GM18867 (cell line): ENCODE data around the gene SLC4A2.

ENCODE experiments used
- ATAC-seq: cut with Tn5 transposase; IDR thresholded peaks from one replicate; pipeline ENCODE4 v1.9.1; 2021; ENCODE audit warnings: mild to moderate bottlenecking, moderate library complexity; ENCODE audit not compliant: unreplicated experiment

Gene SLC4A2

DNA sequence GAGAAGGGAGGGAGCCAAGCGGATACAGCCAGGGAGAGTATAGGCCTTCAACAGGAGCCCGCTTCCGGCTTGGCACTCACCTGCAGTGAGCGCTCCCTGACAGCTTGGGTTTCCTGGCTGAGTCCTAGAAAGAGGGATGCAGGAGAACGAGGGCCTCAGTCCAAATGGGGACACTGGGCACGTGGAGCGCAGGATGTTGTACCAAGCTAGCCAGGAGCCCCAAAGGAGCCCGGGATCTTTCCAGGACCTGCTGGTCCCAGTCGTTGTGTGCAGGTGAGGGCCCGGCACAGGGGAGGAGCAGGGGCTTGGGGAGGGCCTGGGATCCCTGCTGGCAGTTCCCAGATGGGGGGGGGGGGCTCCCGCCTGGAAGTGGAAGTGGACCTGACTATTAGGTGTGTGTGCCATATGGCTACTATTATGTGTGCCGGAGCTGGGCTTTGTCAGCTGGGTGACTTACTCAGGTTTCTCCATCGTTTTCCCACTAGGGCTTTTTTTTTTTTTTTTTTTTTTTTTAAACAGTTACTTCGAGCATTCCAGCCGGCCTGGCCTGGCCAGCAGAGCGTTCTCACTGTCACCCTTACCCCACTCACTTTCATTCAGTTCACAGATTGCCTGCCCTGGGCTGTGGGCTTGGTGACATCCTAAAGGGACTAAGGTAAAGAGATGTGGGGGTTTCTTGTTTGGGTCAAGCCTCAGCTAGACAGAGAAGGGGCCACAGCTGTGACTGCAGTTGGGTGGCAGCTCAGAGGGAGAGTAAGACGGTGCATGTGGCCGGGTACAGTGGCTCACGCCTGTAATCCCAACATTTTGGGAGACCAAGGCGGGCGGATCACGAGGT, 30.7 kb downstream of the SLC4A2 start:
- ATAC-seq = no peak

DNA sequence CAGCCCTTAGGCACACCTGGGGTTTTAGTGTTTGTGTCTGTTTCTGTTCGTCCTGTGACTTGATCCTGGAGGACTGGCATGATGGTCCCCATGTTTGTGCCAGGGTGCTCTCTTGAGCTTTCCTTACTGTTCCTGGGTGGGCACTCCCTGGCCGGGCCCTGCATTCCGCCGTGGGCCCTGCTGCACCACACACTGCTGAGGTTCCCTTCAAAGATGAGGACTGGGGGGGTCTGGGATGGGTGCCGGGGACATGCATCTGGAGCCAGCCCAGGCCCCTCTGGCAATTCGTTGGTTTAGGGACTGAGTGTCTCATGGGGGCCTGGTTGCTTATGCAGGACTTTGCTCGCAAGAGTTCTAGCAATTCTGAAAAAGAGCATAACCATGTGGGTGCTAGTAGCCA, 31.6 kb downstream of the SLC4A2 start:
- ATAC-seq = no peak

DNA sequence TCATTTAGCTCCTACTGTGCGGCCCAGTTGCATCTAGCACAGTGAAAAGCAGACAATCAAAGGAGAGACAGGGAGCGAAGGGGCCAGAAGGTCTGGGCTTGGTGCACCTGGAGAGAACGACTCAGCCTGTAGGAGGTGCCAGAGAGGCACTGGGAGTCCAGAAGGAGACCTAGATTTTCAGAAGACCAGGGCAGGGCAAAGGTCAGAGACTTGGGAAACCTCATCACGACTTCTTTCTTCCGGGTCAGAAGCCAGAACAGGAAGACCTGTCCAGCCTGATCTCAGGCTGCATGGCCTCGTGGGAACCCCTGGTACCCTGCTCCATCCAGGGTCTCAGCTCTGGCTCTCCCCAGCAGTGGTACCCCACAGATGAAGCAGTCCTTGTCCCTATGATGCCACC, 32.0 kb downstream of the SLC4A2 start:
- no peak for ATAC-seq

DNA sequence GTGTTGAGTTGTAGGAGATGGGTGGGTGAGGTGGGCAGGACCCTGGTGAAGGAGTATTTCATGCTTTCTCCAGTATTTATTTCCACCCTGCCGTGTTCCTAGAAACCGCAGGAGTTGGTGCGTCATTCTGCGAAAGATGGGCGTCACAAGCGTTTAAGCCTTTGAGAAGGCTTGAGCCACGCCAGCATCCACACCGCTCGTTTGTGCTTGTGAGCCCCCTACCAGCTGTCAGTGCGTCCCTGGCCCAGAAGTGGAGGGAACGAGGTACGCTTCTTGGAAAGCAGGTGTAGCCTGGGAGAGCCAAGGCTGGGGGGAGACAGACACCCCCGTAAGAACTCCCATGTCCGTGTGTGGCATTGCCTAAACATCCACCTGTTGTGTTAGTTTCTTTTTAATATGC, 32.6 kb downstream of the SLC4A2 start:
- no peak for ATAC-seq

DNA sequence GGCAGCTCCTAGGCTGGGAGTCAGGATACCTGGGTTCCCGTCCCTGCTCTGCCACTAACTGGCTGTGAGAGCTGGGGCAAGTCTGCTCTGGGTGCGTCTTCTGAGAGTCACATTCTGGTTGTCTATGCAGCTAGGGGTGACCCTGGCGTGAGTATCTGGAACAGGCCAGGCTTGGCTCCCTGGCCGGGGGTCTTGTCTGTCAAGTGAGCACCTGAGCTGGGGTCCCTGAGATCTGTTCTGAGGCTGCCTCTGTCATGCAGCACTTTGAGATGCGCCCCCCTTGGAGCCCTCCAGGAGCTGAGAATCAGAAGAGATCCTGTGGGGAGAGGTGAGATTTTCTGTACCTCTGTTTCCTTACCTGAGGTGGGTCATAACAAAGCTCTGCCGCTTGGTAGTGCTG, 34.4 kb downstream of the SLC4A2 start:
- no peak for ATAC-seq

DNA sequence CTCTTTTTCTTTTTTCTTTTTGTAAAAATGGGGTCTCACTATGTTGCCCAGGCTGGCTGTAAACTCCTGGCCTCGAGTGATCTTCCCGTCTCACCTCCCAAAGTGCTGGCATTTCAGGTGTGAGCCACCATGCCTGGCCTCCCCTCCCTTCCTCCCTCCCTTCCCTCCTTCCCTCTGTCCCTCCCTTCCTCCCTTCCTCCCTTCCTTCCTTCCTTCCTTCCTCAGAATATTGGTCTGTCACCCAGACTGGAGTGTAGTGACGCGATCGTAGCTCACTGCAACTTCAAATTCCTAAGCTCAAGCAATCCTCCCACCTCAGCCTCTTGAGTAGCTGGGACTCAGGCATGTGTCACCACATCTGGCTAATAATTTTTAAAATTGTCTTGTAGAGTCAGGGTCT, 35.3 kb downstream of the SLC4A2 start:
- ATAC-seq = no peak

DNA sequence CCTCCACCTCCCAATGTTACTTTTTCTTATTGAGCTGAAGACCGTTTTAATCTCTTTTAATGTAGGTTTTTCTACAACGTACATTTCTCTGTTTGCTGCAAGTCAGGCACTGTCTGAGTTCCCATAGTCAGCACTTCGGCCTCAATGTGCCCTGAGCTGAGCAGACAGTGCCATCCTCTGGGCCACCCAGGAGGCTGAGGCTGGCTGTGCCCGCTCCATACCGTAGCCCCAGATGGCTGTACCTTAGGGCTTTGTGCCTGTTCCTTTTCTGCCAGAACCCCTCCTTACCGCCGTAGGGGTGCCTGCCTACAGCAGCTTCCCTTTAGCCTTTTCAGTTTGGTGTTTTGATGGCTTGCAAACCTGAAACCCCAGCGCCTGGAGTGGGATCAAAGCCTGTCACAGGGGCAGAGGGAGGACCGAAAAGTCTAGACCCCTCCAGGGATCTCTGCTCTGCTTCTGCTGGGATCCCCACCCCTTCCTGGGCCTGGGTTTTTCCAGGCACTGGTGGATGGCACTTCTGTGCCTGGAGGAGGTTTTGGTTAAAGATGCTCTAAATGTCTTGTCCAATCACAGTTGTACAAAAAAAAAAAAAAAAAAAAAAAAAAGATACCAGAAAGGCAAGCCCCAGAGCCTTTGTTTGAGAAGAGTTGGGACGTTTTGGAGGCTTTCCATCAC, 35.9 kb downstream of the SLC4A2 start:
- no peak for ATAC-seq

DNA sequence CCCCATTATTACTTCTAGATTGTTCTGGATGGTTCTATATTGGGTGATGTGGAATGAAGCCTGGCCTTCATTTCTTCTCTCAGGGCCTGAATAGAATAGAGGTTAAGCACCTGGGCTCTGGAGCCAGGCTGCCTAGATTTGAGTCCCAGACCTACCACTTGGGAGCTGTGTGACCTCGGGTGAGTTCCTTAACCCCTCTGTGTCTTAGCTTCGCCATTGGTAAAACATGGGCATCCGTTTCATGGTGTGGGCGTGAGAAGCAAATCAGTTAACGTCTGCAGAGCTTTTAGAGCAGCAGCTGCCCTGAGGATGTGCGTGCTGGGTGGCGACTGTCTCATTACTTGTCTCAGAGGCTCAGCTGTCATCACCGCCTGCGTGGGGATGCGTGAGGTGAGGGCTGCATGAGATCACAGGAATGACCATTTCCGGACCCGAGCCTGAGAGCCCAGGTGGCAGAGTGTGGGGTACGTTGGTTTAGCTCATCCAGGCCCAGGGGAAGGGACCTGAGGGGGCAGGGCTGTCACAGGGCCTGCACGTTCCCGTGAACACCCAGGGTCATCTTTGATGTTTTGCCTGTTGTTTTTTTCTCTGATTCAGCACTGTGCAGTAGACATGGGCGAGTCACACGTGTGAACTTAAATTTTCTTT, 36.6 kb downstream of the SLC4A2 start:
- no peak for ATAC-seq

DNA sequence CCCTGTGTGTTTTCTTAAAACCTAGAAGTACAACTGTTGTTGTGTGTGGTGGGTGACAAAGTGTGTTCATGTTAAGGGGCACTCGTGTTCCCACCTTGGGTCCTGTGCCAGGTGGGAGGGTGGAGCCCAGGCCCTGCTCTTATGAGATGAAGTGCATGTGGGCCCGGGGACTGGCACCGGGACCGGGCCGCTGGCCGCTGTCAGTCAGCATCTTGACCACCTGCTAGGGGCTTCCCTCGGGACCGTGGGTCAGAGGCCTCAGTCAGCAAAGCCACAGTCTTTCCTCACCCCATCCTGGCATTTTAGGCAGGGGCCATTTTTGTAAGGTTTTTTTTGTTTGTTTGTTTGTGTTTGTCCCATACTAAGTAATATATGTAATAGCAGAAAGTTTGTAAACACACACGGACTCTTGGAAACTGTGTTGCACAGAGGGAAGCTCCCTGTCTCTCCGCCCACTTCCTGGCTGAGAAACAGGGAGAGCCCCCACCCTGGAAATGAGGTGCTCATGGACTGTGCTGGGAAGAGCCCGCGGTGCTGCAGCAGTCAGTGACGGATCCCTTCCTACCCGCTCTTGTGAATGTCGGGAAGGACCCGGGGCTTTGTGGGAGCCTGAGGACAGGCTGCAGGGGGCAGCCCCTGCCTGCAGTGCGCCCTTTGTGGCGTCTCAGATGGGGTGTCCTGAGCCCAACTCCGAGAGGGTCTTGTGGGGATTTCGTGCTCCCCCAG, 40.3 kb downstream of the SLC4A2 start:
- ATAC-seq = no peak

DNA sequence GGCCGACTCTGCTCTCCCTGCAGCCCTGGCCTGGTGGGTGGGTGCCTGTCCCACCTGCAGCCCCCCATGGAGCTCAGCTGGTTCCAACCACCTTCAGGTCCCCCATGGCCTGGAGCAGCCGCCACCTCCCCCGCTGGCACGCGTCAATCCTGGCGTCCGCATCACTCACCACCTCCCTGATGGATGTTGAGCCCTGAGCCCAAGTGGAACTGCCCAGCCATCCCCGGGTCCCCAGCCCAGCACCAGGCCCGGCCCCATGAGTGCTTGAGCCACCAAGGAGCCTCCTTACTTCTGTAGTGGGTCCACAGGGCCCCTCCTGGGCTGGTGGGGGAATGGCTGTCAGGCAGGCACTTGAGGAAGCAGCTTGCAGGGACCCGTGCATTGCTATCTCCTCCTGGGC, 41.5 kb downstream of the SLC4A2 start:
- no peak for ATAC-seq

DNA sequence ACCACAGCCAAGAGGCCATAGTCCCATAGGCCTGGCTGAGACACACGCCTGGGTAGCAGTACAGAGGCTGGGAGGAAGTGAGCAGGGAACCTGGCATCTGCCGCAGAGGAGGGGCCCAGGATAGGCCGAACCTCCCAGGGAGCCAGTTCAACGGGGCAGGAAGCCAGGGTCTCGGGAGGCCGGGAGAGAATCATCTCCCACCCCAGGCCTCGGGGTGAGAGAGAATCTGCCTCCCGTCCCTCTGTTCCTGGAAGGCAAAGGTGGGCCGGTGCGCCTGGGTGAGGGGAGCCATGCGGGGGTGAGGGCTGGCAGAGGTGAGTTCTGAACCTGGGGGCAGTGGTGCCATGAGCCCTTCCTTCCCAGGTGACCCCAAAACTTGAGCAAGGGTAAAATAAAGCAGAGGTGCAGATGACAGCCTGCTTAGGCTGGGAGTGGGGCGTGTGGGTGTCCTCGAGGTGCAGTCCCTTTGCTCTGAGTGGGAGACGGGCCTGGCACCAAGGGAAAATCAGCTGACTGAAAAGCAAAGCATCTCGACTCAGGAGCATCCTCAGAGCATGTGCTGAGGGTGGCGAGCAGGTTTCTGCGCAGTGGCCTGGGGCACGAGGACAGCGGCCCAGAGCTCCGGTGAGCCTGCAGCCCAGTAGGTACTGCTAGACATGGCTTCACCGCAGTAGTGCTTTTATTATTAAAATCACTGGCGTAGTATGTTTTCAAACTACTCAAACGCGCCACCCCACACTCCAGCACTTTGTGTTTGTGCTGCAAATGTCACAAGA, 42.4 kb downstream of the SLC4A2 start:
- ATAC-seq = no peak

DNA sequence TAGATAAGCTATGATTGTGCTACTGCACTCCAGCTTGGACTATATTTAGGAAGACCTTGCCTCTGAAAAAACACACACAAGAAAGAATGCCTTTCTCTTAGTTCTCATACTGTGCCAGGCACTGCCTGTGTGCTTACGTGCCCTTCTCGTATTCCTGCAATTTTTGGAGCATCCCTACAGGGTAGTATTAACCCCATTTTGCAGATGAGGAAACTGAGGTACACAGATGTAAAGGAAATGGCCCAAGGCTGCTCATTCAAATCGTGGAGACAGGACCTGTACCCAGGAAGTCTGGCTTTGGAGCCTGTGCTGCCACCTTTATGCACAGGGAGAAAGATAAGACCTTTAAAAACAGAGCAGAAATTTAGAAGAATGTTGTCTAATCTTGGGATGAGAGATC, 43.6 kb downstream of the SLC4A2 start:
- no peak for ATAC-seq

DNA sequence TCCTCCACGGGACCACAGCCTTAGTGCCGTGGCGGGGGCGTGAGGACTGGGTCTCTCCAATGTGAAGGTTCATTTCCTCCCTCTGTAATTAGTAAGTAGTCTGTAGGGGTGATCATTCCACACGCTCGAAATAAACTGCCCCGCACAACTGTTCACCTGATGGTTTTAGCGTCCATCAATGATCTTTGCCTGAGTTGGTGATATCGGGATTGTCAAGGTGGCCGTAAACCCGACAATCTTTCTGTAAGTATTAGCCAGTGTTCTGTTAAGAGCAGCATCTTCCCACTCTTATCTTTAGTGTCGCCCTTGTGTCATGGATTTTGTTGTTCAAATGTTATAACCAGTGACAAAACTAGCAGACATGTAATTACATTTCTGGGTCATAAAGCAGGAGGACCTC, 44.6 kb downstream of the SLC4A2 start:
- no peak for ATAC-seq

DNA sequence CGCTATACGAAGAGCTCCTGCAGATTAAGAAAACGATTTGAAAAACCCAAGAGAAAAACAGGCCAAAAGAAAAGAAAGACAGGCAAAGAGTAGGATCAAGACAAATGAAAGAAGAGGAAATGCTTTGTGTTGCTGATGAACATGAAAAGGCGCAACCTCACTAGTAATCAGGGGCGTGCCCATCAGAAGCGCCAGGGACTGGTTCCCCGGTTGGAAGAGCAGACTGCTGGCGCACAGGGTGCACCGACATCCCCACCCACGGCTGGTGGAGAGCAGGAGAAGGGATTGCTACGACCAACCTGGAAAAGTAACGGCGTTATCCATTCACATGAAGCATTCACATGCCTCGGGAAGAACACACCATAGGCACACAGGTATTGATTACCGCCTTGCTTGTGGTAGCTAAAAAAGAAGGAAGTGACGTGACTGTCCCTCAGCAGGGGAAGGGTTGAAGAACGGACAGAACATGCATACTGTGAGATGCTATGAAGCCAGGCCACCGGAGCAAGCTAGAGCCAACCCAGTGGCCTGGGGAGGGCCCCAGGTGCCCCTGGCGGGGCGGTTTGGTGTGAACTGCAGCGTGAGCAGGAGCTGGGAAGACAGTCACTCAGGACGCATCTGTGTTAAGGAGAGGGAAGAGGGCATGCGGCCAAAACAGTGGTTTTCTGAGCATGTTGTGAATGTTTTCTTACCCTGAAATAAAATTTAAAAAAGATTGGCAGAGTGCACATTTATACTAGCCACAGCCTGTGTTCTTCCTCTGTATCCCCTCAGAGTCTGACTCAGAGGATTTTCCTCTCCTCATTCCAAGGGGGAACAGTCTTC, 45.2 kb downstream of the SLC4A2 start:
- no peak for ATAC-seq

DNA sequence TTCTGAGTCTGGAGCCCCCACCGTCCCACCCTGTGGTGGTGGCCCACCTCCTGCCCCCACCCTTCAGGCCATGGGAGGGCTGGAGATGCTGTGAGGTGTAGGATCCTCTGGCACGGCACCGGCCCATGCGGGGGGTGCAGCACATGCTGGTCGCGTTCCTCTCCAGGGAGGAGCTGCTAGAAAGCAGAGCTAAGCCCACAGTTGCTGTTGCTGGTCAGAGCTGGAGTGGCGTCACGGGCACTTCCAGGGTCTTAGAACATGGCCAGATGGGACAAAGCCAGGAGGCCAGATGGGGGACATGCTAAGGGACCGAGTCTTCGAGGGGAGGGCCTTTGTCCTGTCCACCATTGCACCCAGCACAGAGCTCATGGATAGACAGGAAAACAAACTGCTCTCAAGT, 48.5 kb downstream of the SLC4A2 start:
- no peak for ATAC-seq

DNA sequence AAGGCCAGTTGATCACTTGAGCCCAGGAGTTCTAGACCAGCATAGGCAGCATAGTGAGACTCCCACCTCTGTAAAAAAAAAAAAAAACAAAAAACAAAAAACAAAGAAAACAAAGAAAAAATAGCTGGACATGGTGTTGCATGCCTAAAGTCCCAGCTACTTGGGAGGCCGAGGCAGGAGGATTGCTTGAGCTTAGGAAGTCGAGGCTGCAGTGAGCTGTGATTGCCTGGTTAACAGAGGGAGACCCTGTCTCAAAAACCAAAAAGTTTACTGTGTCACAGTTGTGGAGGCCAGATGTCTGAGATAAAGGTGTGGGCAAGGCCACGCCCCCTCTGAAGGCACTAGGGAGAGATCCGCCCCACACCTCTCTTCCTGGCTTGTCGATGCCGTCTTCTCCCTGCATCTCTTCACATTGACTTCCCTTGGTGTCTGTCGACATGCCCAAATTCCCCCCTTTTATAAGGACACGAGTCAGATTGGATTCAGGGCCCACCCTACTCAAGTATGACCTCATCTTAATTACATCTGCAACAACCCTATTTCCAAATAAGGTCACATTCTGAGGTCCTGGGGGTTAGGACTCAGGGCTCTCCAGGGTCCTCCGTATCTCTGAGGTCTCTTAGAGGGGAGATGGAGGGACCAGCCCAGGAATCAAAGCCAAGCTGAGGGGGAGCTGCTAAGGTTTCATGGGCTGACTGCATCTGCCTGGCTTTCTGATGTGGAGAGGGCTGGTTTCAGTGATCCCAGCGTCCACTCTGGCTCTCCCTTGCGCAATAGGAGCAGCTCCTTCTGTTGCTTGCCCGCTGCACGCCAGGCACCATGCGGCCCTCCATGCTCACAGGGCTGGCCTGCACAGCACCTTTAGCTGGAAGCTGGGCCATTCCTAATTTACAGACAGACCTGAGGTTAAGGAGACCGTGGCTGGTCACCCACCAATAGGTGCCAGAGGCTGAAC, 50.0 kb downstream of the SLC4A2 start:
- ATAC-seq = no peak

DNA sequence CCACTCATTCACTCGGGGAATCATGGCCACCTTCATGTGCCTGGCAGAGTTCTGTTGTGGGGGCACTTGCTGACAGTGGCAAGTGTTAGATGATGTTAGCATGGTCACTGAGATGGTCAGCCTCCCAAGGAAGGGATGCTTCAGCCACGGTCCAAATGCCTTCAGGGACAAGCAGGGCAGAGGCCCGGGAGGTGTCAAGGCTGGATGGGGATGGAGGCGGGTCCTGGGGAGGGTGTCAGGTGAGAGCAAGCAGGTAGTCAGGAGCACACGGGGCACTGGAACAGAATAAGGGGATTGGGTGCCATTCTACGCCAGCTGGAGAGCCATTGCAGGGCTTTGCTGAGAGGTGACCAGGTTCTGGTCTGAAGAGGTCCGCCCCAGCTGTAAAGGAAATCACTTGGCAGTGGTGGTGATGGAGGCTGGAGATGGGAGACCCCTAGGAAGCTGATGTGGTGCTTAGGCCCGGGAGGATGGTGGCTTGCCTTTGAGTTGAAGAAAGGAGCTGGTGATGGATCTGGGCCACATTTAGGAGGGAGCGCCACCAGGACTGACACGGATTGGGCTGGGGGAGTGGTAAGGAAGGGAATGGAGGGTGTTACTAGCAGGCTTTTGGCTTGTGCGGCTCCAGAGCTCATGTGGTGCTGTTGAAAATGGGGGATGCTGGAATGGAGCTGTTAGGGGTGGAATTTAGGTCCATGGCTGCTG, 51.0 kb downstream of the SLC4A2 start:
- no peak for ATAC-seq
